HCT116 (cell line): Measurements from ENCODE around the gene CIDEA.

Experiments
- CEBPB ChIP-seq: IDR thresholded peaks from 2 replicates; pipeline ENCODE4 v1.6.1; 2012; ENCODE audit warnings: low read depth
- EGR1 ChIP-seq: IDR thresholded peaks from 2 replicates; pipeline ENCODE4 v1.6.1; 2012; ENCODE audit warnings: low read depth
- EZH2 ChIP-seq: fragments of 200-600 bp; sonication (generic); IDR thresholded peaks from 2 replicates; pipeline ENCODE4 v1.6.1; 2017; ENCODE audit warnings: antibody characterized with exemption, mixed run types
- POLR2A ChIP-seq: IDR thresholded peaks from 2 replicates; pipeline ENCODE4 v1.7.0; 2011; ENCODE audit warnings: borderline replicate concordance; ENCODE audit not compliant: insufficient read depth, insufficient read length; ENCODE audit errors: extremely low read depth
- POLR2AphosphoS5 ChIP-seq: IDR thresholded peaks from 2 replicates; pipeline ENCODE4 v1.6.1; 2011; ENCODE audit warnings: mild to moderate bottlenecking, low read depth, low read length, moderate library complexity
- RAD21 ChIP-seq: IDR thresholded peaks from 2 replicates; pipeline ENCODE4 v1.6.1; 2012; ENCODE audit warnings: low read depth, mild to moderate bottlenecking
- ZFX ChIP-seq: fragments of 450-650 bp; IDR thresholded peaks from 2 replicates; pipeline ENCODE4 v1.6.1; 2017
- TF ChIP-seq, protein P1 (sequence below), 3 experiments: fragments of 200-600 bp in 1 of 3; sonication (generic) in 1 of 3; IDR thresholded peaks in 2 of 3; conservative IDR thresholded peaks in 1 of 3; 2 replicates each; pipeline ENCODE4 v1.5.1; 2012 to 2017; ENCODE audit warnings: low read depth in 2 of 3, low read length in 2 of 3, antibody characterized with exemption in 1 of 3, borderline replicate concordance in 1 of 3, control low read depth in 1 of 3, mild to moderate bottlenecking in 1 of 3, mixed read lengths in 1 of 3, mixed run types in 1 of 3, moderate library complexity in 1 of 3; ENCODE audit not compliant: insufficient read depth in 1 of 3
- TF ChIP-seq, protein P2 (sequence below): IDR thresholded peaks from 2 replicates; pipeline ENCODE4 v1.6.1; 2012

DNA sequence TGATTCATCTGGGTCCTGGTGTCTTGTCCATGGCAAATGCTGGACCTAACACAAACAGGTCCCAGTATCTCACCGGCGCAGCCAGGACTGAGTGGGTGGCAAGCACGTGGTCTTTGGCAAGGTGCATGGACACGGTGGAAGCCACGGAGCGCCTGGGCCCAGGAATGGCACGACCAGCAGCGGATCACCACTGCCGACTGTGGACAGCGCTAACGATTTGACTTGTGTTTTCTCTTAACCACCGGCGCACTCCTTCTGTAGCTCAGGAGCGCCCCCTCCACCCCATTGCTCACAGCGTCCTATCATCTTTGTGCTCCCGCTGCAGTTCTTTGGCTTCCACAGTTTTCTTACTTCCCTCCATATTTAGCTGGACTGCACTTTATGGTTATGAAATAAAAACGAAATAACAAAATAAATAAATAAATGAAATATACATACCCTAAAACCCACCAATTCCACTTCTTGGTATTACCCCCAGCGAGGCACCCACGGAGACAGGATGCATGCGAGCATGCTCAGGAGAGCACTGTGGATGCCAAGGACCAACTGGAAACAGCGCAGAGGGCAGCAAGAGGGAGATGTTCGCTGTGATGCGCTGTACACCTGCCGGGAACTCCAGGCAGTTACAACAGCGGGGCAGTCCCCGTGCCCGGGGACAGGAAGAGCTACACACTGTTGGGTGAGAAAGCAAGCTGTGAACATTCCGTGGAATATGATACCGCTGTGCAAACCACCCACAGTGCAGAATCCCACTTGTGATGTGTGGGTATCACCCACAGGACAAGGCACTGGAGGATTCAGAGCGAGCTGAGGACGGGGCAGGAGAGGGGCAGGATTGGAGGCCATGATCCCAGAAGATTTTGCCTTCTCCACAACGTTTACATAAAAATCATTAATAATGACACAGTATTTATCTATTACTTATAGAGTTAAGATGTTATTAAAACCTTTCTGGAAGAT lies 7.0 kb upstream of the CIDEA start:
- TF ChIP-seq POLR2AphosphoS5 (no peak), POLR2A (no peak), EZH2 (no peak), ZFX (no peak), EGR1 (no peak), RAD21 (peak; percentile 43), CEBPB (no peak)
- TF ChIP-seq, protein P1, sequence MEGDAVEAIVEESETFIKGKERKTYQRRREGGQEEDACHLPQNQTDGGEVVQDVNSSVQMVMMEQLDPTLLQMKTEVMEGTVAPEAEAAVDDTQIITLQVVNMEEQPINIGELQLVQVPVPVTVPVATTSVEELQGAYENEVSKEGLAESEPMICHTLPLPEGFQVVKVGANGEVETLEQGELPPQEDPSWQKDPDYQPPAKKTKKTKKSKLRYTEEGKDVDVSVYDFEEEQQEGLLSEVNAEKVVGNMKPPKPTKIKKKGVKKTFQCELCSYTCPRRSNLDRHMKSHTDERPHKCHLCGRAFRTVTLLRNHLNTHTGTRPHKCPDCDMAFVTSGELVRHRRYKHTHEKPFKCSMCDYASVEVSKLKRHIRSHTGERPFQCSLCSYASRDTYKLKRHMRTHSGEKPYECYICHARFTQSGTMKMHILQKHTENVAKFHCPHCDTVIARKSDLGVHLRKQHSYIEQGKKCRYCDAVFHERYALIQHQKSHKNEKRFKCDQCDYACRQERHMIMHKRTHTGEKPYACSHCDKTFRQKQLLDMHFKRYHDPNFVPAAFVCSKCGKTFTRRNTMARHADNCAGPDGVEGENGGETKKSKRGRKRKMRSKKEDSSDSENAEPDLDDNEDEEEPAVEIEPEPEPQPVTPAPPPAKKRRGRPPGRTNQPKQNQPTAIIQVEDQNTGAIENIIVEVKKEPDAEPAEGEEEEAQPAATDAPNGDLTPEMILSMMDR (IDR thresholded peaks at IDR 0.05 in 2 of 3, conservative IDR thresholded peaks at IDR 0.05 in 1 of 3; ENCODE audit: borderline replicate concordance in 1 of 3, insufficient read depth in 1 of 3, low read depth in 2 of 3, low read length in 2 of 3) = peak in 2 of 3 experiments; percentile 56 to 57; a peak in 5 of 6 replicates
- TF ChIP-seq, protein P2, sequence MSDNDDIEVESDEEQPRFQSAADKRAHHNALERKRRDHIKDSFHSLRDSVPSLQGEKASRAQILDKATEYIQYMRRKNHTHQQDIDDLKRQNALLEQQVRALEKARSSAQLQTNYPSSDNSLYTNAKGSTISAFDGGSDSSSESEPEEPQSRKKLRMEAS = no peak
